HG03457 (cell line): Measurements from ENCODE around the gene C1orf159.
"Not testable (repeated sequence)": the region's sequence is repeated elsewhere in the genome, so short reads cannot be mapped to it uniquely, and the experiment has no call there.

Experiments
- ATAC-seq: cut with Tn5 transposase; IDR thresholded peaks from one replicate; pipeline ENCODE4 v1.9.1; 2021; ENCODE audit warnings: moderate number of reproducible peaks; ENCODE audit not compliant: unreplicated experiment

Gene C1orf159

DNA sequence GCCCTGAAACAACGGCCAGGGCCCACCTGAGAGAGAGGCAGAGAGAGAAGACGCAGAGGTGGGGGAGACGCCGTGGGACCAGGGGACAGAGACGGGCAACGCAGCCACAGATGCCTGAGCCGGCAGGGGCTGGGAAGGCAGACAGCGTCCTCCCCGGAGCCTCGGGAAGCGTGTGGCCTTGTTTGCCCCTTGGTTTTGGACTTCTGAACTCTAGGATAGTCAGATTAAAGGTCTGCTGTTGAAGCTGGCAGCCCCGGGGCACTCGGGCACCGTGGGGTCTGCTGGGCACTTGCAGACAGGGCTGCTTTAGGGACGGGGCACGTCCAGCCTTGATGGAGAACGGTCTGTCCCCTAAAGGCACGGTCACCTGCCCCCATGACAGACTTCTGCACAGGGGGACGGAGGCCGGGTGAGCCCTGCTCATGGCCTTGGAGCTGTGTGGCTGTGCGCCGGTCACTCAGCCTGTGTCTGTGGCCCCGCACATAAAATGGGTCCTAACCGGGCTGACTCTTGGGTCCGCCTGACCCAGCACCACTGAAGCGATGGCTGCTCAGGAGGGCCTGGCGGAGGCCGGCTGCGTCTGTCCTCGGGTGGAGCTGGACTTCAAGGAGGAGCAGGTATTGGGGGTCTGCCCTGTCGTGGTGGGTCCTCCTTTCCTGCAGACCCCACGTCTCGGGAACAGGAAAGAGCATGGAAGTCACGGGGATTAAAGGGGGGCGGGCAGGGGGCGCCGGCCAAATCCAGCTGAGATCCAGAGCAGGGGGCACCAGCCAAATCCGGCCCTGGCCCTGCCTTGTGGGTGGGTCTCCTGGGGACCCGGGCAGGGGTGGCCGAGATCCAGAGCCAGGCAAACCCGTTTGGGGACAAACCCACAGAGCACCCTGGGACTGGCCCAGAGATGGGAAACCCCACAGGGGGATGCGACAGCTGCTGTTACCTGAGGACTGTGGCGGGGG, 32.2 kb downstream of the C1orf159 start:
- ATAC-seq = no peak

DNA sequence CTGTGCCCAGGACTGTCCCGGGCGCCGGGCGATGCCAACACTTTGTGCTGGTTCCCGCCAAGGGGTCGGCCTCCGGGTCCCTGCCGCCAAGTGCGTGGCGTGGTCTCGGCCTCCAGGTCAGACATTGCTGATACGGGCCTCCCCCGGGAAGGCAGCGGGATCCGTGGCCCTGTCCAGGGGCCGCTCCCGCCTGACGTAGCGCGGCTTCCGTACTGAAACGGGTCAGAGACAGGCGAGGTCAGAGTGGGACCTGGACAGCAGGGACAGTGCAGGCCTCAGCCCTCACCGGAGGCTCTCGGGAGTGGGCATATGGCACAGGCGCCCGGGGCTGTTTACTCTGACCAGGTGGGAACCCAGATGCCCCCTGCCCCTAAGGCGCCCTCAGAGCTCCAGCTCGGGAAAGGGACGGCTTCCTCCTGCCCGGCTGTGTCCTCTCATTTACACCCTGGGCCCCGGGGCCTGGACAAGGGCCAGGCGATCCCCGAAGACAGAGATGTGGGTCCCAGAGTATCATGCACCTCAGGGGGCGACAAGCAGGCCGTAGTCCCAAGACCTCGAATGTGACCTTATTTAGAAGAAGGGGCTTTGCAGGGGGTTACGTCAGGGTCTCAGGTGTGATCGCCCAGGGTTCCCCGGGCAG, 33.0 kb downstream of the C1orf159 start:
- no peak for ATAC-seq

DNA sequence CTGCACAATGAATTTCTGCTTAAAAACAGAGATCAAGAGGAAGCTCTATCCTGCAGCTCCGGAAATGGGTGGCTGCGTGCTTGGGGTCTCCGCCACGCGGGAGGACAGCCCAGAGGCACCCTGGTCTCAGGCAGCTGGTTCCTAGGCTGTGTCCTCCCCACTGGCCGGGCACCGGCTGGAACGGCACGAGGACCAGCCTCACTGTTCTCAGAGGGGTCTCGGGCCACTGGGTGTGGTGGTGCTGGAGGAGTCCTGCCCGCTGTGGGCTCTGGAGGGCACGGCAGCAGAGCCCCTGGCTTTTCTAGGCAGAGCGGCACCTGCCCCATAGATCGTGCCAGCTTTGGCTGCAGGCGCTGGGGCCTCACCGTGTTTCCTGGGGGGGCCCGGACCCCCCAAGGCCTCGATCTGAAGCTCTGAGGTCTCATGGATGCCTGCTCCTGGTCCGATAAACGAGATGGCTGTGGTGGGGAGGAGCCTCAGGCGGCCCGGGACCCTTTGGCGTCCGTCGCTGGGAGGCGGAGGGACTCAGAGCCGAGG, 33.6 kb downstream of the C1orf159 start:
- no peak for ATAC-seq

DNA sequence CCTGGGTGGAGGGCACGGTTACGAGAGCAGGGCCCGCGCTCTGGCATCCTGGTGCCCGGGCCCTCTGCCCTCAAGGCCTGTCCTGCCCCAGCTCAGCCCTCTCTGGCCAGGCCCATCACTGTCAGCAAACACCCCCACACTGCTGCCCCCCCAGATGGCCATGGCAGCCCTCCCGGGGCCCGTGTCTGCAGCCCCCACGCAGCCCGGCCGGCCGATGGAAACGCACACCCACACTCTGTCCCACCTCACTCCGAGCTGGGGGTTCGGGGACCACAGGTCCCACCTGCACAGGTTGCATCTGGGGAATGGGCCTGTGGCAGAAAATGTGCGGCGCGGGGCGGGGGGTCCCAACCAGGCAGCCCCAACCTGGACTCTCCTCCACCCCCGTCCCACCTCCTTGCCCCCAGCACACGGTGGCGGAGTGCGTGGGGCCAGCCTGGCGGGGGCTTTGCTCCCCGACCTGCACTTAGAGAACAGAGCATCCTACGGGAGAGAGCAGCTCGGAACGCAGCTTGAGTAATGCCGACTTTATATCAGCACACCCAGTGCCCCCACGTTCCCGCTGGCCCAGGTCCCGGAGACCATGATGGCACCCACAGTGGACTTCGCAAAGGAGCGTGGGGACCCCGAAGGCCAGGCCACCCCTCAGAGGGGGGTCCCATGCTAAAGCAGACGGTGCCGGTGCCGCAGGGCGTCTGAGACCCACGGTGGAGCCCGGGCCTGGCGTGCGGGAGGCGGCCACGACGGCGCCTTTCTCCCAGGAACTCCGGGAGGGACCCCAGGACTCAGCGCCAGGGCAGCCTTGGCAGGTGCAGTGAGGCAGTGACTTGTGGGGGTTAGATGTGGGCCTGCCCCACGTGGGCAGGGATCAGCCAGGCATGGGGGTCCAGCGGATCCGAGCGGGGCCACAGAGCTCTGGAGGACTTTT, 34.3 kb downstream of the C1orf159 start:
- no peak for ATAC-seq

DNA sequence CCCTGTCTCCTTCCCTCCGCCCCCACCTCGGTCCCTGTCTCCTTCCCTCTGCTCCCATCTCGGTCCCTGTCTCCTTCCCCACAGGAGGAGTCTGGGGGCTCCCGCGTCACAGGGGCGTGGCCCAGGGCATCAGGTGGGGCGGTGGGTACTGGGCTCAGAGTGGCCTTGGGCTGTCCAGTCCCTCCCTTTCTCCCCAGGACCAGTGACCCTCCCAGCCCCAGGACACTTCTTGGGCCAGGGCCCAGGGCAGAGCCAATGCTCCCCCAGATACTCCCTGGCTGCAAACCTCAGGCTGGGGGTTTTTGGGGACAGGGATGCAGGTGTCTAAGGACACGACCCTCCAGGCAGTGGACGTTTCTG, 35.0 kb downstream of the C1orf159 start:
- ATAC-seq = no peak

DNA sequence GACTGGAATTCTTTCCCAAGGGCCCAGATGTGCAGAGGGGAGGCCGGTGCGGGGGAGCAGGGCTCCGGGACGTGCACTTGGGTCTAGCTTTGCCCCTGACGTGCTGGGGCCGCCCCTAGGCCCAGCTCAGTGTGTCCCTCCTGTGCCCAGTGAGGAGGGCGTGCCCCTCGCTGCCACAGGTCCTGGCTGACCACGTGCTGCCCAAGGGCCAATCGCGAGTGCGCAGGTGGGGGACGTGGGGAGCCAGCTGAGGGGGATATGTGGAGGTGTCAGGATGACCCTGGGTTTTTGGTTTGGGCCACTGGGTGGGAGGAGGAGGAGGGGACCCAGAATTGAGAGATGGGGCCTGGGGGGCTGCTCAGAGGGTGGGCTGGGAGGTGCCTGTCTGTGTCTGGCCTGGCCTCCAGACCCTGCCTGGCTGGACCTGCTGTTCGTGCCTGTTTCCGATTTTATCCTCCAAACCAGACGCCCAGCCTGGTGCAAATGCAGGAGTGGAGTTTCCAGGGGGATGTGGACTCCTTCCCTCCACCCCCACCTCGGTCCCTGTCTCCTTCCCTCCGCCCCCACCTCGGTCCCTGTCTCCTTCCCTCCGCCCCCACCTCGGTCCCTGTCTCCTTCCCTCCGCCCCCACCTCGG, 35.6 kb downstream of the C1orf159 start:
- no peak for ATAC-seq

DNA sequence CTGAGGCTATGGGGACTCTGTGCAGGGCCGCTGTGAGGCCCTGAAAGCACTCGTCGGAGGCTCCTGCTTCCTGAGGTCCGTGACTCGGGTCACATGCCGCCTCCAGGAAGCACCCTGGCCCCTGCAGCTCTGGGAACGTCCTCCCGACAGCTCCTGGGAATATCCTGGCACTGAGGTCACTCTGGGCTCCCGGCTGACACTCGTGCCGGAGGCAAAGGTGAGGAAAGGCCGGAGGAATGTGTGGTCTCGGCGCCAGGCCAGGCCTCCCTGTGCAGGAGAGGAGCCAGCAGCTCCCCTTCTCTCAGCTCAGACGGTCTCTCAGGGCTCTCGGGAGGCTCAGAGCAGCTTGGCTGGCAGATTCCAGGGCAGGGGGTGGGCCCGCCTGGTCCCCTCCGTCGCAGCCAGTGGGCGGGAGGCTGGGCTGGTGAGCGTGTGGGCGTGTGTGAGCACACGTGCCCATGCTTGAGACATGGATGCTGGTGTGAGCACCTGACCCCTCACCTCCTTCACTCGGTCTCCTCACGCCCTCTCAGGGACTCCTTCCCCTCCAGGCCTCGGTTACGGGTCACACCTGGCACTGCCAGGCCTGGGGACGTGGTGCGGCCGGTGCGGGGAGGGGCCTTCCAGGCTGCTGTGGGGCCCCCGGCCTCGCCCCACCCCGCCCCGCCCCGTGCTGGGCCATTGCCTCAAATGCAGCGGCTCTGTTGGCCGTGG, 36.3 kb downstream of the C1orf159 start:
- ATAC-seq = no peak

DNA sequence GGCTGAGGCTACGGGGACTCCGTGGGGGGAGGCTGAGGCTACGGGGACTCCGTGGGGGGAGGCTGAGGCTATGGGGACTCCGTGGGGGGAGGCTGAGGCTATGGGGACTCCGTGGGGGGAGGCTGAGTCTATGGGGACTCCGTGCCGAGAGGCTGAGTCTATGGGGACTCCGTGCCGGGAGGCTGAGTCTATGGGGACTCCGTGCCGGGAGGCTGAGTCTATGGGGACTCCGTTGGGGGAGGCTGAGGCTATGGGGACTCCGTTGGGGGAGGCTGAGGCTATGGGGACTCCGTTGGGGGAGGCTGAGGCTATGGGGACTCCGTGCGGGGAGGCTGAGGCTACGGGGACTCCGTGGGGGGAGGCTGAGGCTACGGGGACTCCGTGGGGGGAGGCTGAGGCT, 38.5 kb downstream of the C1orf159 start:
- ATAC-seq = not testable (repeated sequence)

DNA sequence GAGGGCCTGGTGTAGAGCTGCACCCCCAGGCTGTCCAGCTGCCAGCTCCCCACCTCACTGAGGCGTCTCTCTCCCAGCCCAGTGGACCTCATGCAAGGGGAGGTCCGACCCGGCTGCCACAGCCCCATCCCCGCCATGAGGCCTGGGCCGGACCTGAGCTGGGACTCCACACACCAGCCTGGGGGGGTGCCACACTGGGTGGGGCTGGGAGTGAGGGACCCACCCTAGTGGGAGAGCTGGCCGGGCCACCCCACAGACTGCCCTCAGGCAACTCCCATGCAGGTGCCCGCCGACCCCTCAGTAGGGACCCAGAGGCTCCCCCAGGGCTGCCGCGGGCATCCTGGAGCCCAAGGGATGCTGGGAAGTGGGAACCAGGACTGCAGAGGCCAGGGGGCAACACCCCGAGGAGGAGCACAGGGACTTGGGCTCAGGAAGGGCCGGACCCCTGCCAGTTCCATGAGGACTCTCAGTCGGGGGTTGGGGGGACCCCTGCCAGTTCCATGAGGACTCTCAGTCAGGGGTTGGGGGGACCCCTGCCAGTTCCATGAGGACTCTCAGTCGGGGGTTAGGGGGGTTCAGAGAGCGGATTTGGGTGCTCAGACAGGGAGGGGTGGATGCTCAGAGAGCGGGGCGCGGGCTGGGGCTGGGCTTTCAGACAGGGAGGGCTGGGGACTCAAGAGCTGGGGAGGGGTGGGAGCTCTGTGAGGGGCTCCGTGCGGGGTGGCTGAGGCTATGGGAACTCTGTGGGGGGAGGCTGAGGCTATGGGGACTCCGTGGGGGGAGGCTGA, 40.5 kb downstream of the C1orf159 start:
- no peak for ATAC-seq

DNA sequence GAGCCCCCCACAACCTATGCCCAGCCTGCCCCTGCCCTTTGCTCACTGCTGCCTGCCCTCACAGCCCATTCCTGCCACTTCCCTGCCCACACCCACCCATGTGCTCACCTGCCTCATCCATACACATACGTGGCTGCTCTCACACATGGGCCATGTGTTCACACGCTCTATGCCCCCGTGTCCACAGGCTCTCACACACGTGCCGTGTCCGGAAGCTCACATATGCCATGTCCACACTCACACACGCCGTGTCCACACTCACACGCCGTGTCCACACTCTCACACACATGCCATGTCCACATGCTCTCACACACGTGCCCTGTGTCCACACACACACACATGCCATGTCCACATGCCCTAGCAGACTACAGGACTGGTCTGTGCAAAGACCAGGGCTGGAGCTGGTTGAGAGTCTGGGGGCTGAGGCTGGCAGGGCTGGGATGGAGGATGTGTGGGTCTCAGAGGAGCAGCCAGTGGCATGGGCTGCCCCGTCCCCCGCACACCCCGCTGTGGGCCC, 41.2 kb downstream of the C1orf159 start:
- no peak for ATAC-seq

DNA sequence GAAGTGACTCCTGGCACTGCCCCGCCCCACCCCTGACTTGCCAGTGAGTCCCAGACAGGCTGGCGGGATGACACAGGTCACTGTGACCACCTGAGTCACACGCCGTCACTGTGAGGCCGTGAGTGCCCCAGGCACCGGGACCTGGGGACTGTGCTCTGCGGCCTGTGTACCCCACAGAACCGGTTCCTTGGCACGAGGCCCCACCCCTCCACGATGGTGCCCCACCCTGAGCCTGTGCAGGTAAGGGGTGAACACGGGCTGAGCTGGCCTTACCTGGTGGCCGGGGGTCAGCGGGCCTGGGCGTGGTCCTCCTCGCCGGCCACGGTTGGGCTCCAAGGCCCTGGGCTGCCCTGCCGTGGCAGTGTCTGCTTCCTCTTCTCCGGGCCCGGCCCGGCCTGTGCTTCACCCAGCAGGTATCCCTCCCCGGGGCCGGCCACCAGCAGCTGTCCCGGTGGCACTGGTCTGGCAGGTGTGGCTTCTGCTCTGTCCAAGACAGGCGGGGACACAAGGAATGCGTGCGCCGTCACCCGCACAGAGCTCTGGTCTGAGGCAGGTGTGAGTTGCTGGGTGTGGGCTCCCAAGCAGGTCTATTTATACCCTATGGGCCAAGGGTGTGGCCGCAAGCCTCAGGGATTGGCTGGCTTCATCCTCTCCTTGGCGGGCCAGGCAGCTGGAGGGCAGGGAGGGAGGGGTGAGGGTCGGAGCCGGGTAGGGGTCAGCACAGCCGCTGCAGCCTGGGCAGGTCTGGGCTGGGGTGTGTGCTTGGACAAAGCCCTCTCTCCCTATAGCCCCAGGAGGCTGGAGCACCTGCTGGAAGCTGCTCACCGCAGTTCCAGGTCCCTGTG, 41.9 kb downstream of the C1orf159 start, which contains the start of gene RNF223:
Gene RNF223, minus strand, starts transcription at position 564 of the 845 bp plus-strand sequence. CDS start 1,740 bp downstream, outside the sequence.
- ATAC-seq = no peak

DNA sequence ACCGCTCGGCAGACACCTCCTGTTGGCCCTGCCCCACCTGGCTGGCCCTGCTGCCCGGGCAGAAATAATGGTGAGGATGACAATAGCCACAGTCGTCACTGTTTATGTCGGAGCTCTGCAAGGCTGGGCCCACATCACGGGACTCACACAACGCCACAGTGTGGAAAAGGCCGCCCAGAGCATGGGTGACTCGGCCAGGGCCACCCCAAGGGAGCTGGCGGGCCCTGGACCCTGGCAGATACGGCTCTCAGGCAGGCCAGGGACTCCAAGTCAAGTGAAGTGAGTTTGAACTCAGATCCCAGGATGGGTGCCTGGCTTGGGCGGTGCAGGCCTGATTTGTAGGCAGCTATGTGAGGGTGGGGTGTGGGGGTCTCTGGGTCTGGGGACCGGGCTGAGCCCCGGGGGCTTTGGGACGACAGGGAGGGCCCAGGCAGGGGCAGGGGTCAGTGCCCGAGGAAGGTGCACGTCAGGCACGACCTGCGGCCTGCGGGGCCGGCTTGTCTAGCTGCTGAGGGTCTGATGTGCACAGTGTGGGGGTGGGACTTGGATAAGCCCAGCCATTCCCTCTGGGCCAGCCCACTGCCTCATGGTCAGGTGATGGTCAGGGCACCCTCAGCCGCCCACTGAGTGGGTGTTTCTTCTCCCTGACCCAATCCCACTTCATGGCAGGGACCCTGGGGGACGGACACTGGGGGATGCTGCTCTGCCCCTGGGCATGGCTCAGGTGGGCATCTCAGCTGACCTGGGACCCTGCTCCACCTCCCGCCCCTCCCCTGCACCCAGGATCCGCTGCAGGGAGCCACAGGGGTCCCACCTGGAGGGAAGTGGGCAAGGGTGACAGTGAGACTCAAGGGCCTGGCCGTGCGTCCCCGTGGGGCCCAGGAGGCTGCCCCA, 42.8 kb downstream of the C1orf159 start:
- no peak for ATAC-seq

DNA sequence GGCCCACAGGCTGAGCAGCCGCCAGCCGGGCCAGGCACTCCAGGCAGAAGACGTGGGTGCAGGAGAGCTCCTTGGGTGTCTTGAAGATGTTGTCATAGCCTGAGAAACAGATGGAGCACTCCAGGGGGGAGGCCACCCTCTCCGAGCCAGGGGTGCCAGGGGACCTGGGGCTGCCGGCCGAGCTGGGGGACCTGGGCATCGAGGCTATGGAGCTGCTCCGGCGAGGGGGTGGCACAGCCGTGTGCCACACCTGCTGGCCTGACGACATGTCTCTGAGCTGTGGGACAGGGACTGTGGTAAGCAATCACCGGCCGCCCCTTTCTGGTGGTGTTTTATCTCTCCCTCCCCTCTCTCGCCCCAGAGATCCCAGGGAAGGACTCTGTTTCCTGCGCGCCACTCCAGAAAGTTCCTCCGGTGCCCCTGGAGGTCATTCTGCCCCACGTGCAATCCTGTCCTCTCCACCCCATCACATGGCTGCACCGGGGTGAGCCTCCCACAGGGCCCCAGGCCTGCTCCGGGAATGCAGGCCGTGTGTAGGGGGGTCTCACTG, 43.5 kb downstream of the C1orf159 start:
- no peak for ATAC-seq

DNA sequence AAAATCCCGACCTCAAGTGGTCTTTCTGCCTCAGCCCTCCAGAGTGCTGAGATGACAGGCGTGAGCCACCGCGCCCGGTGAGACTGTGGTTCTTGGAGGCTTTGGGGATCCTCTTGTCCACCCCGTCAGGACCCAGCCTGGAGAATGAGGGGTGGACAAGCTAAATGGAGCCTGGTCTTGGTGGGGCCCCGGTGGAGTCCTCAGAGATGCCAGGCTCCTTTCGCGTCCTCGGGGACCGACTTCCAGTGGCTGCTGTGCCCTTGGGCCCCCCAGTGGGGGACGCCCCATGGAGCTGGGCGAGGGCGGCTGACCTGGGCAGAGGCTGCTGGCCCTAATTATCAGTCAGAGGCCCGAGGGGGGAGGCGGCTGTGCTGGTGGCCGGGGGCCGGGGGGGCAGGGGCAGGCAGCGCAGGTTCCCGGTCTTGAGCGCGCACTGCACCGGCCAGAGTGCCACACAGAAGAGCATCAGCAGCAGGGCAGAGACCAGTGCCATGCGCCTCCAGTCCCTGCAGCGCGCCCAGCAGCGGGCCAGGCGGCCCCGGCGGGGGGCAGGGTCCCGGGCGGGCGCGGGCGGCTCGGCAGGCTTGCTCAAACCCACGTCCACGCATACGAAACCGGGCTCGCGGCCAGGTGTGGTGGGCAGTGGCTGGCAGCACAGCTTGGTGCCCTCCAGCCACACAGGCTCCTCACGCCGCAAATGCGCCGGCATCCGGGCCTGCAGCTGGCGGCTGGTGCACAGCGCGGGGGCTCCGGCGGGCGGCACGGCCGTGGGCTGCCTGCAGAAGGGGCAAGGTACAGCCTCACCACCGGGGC, 44.2 kb downstream of the C1orf159 start:
- no peak for ATAC-seq
